Left renal pelvis (tissue), 4 donors: Measurements from ENCODE around the gene REEP1. TPM values are rescaled to one million over a fixed set of nuclear protein-coding genes. Genes with fewer than 3 reads are reported as not detected.
"Not testable (repeated sequence)": the region's sequence is repeated elsewhere in the genome, so short reads cannot be mapped to it uniquely, and the experiment has no call there.

Source experiments
- DNase-seq, 4 donors: peaks; one replicate each; pipeline ENCODE4 v3.0.0-alpha.2; 2013; ENCODE audit warnings: low read depth in 4 of 4, low spot score in 3 of 4
- polyA plus RNA-seq, 4 donors: library from polyadenylated mRNA; unstranded; fragments of 120-200 nt; gene quantifications; one replicate each; pipeline ENCODE4 v1.2.1, GENCODE V29; 2013; ENCODE audit not compliant: insufficient read length in 4 of 4

Gene REEP1
- polyA plus RNA-seq, 4 donors = 3.3 to 11.0 (median 4.1) TPM

DNA sequence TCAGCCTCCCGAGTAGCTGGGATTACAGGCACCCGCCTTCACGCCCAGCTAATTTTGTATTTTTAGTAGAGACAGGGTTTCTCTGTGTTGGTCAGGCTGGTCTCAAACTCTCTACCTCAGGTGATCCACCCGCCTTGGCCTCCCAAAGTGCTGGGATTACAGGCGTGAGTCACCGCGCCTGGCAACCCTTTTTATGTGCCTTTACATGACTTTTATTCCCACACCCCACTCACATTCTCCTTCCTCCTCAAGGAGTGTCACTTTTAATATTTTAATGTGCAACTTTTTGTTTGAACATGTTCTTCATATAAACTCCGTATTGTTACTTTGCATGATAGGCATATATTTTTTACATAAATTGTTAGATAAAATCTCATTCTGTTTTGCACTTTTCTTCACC is 108.9 kb downstream of the REEP1 start:
- not testable (repeated sequence) for DNase-seq

DNA sequence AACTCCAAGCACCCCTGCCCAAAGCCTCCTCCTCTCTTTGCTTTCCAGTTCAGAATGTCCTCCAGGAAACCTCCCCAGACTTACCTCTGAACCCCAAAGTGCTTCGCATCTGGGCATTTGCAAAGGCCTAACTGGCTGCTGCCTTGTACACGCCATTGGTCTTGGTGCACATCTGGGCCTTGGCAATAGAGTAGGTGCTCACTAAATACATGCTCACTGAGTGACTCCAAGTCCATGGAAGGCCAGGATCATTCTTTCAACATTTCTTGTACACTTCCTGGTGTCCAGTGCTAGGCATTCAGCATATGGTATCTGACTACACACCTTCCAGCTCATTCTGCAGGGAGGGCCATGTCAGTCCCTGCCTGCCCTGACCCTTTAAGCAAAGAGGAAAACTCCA is 109.7 kb downstream of the REEP1 start:
- DNase-seq = no peak

DNA sequence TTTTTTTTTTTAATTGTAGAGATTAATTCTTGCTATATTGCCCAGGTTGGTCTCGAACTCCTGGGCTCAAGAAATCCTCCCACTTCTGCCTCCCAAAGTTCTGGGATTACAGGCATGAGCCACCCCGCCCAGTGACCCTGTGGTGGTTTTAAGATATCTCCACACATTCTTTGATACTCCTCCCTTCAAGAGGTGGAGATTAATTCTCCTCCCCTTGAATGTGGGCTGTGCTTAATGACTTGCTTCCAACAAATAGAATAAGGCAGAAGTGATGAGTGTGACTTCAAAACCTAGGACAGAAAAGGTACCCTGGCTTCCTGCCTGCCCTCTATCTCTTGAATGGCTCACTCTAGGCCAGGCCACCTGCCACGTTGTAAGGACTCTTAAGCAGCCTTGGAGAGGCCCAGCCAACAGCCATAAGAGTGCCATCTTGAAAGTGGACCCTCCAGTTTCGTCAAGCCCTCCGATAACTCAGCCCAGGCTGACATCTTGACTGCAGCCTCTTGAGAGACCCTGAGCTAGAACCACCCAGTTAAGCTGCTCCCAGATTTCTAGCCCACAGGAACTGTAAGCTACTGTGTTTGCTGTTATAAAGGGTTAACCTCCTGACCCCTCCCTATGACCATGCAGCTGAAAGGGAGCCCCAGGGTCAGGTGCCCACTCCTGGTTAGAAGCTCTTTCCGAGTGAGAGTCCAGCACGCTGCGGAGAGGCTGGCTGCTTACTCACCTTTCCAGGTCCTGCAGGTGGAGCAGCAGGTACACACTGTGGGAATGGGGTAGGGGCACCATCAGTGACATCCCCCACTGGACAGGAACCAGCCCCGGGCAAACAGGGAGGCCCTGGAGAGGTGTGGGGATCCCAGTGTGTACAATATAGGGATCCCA is 110.5 kb downstream of the REEP1 start:
- no peak for DNase-seq

DNA sequence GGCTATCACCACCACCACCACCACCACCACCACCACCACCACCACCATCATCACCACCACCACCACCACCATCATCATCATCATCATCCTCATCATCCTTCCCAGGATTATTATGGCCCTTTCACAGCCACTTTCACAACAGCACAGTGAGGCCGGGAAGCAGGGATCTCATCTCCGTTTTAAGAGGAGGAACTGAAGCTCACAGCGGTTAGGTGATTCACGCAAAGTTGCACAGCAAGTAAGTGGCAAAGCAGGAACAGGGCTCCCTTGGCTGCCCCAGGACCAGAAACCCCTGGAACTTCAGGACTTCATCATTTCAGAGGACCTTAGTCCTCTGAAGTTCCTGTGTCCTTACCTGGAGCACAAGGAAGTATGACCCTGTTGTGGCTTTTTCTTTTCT is 111.4 kb downstream of the REEP1 start:
- no peak for DNase-seq

DNA sequence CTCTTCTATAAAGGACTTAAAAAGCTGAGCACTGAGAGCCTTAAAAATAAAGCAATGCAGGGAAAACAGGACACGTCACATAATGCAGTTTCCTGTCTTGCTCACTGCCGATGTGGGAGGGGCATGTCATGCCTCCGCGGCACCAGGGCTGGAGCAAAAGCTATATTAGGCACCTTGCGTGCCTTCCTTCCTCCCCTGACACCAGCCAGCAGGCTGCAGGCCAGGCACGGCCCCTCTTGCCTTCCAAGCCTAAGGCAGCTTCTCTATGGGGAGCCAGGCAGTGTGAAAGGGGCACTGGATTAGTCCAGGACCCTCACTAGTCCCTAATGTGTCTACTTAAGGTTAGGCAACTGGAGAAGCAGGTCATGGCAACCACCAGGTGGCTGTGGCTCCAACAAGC is 111.8 kb downstream of the REEP1 start:
- DNase-seq = no peak

DNA sequence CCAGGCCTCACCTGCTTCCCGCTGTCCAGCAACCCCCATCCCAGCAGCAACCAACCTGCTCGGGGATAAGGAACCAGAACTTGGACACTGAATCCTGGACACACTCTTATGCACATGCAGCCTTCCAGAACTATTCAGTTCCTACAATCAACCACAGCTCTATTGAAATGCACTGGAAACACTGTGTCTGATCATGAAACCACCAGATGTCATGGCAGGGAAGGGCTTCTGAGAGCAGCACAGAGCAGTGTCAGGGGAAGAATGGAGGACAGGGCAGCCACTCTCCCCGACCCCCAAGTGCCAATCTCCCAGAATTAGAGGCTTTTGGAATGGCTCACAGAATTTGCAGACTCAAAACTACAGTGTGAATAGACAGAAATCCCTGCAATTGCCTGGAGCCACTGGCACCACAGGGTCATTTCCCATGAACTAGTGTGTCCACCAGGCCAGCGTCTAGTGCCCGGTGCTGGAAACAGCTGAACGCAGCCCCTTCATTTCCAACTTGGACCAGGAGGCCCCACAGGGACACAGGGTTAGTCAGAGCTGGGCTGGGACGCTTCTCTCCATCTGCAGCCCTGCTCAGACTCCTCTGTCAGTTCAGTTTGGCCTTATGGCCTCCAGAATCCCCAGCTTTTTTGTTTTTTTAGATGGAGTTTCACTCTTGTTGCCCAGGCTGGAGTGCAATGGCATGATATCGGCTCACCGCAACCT is 112.6 kb downstream of the REEP1 start:
- DNase-seq = no peak

DNA sequence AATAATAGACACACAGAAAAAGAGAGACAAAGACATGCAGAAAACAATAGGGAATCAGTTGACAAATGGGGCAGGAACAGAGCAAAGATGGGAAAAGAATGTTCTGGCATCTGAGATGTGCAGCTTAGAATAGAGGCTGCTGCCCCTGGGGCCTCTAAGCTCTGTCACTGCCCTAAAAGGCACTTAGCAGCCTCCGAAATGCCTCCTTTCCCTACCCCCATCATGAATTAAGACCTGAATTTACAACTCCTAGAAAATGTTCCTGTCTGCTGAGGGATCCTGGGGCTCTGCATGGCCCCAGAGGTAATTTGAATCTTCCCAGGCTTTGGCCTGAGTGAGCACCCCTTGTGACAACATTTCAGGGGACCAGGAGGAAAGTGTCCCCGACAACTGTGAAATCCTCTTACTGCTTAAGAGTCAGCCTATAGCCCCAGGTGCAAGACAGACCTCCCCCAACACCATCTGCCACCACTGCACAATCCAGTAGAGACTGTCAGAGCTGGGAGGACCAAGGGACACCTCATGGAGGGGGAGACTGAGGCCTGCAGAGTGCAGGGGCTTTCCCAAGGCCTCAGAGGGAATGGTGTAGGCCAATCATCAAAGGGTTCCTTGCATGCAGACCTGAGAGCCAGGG is 113.4 kb downstream of the REEP1 start:
- no peak for DNase-seq

DNA sequence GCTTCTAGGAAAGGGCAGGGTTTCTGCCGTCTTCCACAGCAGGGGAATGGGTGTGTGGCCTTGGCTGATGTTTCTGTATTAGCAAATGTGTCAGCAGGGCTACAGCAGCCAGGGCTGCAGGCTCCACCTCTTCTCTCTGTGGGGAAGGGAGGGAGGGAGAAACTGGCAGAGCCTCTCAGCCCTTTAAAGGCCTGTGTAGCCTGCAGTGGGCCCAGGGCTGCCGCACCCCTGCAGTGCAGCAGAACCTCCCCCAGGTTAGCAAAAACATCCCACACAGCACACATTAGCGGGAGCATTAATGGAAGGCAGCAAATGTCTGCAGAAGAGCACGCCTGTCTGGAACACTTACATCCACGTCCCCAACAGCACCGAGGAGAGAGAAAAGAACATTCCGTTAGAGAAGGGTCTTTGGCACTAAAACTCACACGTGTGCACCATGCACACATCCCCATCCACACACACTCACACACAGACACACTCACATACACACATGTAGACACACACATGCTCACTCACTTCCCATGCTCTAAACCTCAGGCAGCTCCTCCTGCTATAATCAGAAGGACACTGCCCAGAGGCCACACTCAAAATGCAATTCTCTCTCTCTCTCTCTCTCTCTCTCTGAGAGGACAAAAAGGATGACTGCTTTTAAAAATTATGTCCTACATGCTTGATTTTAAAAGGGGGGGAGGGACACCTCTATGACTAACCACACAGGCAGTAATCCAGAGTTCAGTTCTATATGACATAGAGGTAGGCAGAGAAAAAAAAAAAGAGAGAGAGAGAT is 114.1 kb downstream of the REEP1 start:
- DNase-seq = peak in 2 of 4 donors; percentile 24 to 39

DNA sequence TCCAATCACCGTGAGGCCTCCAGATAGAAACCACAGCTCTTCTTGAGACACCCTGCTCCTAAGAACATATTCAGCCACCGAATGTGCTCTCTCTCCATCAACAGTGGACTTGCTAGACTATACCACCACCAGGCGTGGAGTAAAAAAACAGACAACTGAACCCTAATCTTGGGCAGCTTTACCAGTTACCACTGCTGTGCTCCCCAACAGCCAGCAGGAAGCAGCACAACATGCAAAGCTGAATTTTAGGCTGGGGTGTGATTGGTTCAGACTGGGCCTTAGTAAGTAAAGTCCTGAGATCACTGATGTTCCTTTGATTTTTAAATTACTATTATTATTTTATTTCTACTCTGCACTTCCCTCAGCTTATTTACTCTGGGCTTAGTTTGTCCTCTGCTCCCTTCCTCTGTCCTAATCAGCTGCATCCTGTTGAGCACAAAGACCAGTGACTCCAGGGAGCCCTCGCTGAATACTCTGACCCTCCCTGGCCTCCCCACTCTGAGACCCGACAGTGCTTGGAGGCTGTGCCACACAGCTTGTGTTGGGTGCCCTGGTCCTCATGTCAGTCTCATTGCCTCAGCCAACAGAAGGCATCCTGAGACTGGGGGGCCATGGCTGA is 116.3 kb downstream of the REEP1 start:
- DNase-seq = no peak

DNA sequence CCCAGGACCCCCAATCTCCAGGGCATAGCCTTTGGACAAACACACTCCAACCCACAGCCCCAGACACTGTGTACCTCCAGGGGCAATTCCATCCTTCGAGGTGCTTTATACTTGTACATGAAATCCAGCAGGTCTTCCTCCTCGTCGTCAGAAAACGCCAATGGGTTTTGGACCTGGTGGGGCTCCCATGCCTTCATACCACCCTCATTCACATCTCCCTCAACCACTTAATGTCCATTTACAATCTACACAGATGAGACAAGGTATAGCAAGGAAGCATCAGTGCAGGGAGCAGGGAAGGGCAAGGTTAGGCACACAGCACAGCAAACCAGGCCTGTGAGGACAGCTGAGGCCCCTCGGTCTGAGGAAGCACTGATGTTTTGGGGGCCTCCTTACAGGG is 117.5 kb downstream of the REEP1 start:
- no peak for DNase-seq

DNA sequence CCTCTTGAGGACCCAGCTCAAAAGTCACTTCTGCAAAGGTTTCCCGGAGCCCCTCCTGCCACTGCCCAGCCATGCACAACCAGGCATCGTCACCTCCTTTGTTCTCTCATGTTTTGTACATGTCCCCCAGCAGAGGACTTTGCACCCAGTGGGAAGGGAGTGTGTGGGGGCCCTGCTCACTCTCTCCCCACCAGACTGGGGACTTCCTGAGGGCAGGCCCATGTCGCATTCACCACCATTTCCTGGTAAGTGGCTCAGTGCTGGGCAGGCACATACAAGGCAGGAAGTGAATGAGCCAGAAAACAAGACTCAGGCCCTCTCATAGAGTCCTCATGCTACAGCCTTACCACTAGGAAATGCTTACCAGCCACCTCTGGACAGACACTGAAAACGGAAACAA is 119.3 kb downstream of the REEP1 start:
- no peak for DNase-seq

DNA sequence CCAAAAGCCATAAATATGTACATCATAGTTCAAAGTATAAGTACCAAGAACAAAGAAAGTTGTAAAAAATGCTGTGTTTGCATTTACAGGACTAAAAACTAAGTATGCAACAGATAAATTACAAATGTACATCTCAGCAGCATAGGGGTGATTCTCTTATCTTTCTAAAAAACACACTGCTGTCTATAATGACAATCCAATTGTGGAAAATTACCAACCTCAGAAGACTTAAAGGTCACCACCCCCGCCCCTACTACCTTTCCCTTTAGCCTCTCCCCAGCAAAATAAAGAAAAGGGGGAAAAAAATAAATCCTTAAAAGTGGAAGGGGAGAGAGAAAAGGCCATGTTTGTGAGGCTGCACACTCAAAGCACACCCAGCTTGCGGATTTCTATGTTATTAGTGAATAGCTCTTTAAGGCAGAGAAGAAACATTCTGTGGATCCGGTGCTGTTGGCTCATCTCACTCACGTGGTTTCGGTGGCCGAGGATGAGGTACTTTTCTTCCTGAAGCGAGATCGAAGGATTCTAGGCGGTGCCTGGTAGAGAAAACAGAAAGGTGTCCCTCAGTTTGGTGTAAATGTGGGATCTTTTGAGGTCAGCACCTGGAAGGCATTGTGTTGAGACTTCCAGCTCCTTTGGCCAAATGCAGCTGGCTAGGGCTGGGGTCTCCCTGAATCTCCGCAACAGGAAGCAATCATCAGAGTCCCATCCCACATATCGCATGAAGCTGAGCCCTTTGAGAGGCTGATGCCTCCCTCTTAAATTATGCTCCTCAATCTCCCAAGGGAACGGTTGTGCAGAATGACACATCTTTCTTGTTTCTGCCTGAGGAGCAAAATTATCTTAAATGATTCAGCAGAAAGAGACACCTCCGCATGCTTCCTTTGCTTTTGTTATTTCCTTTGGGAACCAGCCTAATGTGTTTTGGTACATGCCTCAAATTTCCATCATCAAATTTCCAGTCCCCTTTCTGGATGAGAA is 120.6 kb downstream of the REEP1 start:
- DNase-seq = no peak

DNA sequence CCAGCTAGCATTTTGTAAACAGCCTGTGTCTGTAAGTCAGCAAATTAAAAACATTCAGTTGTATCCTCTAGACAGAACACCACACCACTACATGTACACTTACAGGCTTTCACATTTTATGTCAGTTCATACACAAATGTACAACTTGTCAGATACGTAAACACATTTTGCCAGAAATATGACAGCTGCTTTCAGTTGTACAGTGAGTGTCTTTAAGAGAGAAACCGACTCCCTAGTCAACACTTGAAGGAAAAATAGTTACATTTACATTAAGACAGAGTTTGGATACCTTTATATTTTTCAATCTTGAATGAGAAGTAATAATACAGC is 123.0 kb downstream of the REEP1 start:
- no peak for DNase-seq

DNA sequence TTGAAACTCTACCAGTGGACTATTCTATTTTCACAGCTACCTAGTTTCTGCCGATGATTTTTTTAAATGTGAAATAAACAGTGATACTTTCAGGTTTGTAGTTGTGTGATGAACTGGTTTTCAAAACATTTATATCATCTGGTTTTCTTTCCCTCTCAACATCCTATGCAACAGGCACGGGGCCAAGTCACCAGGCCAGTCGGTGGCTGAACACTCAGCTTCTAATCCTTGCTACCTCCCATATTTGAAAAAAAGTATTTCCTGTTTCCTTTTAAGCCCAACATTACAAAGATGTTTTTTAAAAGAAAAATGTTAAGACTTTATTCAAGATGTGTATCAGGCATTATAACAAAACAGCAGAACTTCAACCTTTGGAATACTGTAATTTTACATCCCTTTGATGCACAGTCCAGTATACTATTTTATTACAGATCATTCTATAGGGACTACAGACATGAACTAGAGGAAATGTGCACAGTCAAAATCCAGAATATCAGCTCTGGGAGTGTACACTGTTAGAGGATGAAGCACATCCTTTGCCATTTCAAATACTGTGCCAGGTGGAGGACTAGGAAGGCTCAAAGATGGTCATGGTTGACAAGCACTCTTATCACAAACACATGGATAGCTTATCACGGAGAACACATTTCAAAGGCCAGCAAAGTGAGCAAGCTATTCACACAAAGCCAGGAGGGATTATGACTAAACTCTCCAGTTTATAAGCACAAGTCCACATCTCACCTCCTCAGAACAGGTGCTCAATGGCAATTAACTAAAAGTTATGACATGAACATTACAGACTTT is 123.5 kb downstream of the REEP1 start:
- DNase-seq = no peak

DNA sequence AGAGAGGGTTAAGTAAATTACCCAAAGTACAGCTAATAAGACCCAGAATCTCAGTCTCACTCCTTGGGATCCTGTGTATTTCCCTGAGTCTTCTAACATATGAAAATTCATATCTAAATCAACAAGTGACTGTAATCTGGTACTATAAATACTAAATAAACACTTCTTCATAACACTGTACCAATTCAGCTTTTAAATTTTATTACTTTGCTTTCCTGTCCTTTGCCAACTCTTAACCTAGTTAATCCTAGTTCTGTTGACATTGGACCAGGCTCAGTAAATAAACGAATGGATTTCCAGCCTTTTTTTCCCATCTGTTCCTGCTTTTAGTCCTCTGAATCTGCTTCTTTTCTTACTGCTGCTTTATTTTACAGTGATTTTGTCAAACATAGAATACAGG is 124.4 kb downstream of the REEP1 start:
- no peak for DNase-seq

DNA sequence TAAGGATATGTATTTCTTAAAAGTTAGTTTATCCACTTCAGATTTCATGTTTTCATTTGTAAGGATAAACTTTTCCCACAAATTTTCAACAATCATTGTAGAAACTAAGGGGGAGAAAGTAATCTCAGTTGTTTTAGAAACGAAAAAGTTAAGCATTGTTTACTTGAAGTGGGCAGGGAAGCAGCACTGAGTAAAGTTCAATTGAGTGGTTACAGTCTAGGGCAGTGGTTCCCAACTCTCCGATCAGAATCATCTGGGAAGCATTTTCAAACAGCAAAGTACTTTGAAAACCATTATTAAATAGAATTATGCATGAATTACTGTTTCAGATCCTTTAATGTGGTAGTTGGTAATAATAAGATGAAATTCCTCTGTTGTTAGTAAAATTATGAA is 125.6 kb downstream of the REEP1 start:
- no peak for DNase-seq

DNA sequence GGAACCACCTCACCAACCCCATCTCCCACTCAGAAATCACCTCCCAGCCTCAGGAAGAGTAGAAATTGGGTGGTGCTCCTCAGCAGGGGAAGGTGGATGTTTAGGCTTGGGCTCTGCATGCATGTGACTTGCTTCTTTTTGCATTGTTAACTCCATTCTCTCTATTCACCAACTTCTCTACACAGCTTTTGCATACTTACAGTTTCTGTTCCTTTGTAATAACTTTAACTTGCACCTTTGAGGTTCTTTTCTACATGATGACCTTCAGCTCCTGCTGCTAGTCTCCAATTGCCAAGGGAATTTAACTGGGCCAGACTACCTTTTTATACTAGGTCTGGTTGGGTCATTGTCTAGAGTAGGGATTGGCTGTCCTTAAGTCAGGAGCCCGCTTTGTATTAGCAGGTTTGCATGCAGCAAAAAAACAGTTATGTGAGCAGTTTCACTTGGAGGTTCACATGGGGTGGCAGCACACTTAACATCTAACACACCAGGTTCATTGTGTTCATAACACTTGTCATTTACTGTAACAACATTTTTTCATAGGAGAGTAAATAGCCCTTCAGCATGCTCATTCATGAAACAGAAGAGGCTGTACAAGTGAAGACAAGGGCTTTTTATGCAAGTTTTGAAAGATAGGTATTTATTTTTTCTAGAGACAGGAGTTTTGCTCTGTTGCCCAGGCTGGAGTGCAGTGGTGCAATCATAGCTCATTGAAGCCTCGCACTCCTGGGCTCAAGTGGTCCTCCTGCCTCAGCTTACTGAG is 126.2 kb downstream of the REEP1 start:
- no peak for DNase-seq

DNA sequence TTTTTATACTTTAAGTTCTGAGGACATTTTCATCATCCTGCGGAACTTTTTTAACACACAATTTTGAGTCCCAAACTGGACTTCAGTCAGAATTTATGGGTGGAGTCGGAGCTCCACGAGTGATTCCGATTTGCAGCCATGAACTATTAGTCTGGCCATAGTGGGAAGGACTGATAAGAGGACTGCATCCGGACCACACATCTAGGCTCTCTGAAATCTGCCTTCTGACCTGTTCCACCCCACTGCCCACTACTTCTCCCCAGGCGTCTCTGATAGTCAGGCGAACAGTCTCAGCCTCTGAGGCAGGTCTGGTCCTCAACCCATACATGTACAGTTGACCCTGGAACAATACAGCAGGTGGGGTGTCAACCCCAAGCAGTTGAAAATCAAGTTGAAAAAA is 133.0 kb downstream of the REEP1 start:
- no peak for DNase-seq
